SK-N-DZ (cell line): ENCODE data around the gene TMEM187.

Source experiments
- DNase-seq: peaks from one replicate; pipeline ENCODE4 v3.0.0-alpha.2; 2015; ENCODE audit warnings: low spot score

The TMEM187 gene

DNA sequence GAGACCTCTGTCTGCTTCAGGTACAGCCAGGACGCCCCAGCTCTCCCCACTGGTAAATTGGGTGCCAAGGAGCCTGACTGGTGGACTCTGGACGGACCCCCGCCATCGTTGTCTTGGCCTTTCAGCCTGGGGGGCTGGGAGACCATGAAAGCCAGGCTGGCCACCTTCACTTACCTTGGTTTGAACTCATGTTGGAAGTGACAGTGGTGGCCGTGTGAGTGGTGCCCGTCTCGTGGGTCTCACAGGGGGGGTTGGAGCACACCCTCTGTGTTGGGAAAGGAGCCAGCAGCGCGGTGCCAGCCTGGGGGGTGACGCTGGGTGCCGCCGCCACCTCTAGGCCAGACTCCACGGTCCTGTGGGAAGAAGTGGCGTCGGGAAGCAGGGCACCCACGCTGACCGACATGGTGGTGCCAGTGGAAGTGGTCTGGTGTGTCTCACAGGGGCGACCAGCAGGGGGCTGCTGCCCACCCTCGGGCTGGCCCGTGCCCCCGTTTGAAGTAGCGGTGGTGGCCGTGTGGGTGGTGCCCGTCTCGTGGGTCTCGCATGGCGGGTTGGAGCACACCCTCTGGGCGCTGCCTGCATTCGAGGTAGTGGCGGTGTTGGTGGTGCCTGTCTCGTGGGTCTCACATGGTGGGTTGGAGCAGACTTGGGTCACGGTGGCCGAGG, 18.5 kb upstream of the TMEM187 start:
- no peak for DNase-seq

DNA sequence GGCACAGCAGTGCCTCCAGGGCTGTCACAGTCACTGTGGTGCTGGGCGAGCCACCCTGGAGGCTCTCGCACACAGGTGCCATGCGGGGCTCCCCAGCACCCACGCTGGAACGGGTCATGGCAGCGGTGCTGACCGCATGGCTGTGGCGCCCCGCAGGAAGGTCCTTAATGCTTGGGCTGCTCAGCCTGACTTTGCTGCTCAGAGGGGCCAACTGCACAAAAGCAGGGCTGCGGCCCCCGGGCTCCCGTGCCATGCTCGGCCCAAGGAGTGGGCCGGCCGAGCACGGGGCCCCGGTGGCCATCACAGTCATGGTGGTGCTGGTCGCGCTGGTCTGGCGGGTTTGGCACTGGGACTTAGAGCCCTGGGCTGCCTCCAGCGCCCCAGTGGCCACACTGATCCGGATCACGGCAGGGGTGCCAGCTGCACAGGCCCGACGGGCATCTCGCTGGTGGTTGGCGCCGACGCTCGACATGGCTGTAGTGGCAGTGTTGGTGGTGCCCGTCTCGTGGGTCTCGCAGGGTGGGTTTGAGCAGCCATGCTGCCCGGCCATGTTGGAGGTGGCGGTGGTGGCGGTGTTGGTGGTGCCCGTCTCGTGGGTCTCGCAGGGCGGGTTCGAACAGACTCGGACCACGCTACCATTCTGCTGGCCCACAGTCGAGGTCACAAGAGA, 17.9 kb upstream of the TMEM187 start:
- DNase-seq = no peak

DNA sequence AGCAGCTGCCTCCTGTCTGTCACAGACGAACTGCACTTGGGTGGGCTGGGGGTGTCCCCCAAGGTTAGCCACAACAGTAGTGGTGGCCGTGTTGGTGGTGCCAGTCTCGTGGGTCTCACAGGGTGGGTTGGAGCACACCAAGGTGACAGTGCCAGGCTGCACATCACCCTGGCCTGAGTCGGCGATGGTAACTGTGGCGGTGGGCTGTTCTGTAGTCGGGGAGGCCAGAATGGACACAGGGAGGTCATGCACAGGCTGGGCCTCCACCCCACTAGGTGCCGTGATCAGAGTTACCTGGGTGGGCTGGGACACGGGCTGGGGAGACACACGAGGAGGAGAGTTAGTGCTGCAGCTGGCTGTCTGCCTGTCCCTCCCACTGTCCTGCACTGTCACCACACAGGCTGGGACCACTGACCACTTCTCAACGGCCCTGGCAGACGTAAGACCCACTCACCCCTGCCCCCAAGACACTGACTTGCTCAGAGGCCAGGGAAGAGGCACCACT, 17.3 kb upstream of the TMEM187 start:
- no peak for DNase-seq

DNA sequence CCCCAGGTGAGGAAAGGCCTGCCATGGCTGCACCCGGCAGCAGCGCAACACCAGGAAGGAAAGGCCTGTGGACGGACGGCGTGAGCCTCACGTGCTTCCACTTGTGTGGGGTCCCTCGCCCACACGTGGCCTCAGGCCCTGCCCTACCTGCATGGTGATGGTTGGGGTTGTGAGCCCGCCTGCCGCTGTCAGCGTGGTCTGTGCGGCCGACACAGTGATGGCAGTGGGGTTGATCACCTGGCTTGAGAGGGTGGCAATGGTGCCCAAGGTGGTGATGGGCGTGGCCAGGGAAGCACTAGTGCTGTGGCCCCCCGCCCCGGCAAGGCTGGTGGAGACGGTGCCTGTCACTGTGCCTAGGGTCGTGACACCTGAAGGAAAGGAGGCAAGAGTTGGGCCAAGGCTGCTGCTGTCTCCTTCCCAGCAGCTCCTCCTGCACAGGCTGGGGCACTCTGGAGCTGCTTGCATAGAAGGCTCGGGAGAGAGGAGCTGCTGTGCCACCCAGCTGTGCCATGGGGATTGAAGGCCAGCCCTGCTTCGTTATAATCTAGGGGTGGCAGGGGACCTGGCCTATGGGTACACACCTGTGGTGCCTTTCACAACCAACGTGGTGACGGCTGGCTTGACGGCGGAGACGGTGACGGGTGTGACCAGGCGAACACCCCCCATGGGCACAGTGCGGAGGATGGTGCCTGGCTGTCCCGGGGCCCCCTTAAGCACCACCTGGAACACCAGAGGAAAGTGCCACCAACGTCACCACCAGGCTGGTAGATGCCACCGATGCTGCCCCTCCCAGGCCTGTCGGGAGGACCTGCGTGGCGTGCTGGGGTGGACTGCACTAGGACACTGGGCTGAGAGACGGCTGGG, 16.3 kb upstream of the TMEM187 start:
- no peak for DNase-seq

DNA sequence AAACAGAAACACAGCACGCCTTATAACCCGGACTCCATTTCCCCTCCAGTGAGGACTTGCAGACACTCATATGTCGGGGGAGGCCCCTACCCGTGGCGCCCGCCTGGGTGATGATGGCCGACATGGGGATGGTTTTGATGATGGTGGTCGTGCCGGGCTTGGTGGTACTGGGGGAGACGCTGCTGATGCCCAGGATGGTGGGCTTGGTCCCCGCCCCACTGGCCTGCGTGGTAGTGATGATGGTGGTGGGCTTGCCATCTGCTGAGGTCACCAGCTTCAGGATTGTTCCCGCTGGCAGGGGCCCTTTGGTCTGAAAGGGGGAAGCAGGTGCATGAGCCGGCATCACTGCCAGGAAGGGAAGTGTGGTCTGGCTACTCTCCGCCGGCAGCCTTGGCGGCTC, 15.3 kb upstream of the TMEM187 start:
- no peak for DNase-seq

DNA sequence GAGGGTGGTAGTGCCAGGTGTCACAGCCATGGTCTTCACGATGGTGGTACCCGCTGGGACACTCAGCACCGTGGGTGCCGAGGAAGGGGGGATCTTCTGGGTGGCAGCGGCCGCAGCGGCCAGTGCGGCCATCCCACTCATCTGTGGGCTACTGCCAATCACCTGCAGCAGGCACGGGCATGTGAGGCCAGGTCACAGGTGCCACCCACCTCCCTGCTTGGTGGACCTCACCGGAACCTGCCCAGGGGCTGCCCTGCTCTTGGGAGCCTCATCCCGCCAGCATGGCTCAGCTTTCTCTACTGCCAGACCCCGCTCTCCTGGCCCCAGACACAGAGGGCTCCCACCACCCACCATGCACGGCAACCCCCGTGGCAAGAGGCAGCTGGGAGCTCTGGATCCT, 13.9 kb upstream of the TMEM187 start:
- DNase-seq = no peak

DNA sequence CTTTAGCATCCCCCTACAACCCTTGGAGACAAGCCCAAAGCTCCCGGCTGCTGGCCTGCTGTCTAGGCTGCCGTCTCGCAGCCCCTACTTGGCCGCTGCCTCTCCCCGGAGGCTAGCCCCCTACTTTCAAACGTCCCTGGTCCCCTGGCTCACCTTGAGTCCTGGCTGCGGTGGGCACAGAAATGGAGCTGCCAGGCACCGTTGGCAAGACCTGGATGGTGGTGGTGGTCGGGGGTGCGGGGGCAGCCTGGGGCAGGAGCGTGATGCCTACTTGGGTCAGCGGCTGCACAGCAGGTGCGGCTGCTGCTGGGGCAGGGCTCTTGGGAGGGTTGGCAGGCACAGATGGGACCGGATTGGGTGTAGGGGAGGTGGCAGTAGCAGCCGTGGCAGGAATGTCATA, 12.9 kb upstream of the TMEM187 start:
- DNase-seq = no peak

DNA sequence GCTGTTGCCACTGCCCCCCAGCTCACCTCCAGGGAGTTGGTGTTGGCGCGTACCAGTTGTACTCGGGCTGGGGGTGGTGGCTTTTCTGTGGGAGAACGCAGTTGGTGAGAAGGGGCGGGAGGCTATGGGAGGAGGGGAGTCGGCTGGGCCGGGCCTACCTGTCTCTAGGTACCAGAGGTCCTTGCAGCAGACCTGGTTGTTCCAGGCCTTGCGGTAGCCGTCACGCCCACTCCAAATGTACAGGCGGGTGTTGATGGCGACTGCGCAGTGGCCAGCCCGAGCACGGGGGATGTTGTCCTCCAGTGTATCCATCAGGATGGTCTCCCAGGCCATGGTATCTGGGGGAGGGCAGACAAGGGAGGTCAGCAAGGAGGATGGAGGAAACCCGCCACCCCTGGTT, 12.5 kb upstream of the TMEM187 start:
- no peak for DNase-seq

DNA sequence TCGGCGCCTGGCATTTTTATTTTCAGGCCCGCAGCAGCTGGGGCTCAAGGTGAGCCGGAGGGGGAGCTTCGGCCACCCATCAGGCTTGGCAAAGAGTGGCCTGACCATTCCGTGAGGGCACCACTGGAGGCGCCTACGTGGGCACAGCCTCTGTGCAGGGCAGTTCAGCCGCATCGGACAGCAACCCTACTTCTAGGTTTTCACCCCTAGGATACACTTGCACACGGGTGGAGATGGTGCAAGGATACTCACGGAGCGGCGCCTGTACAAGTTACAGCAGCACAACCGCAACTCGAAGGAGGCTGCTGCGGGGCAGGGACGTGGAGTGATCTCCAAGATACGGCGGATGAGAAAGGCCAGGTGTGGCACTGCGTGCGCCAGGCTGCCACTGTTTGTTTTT, 11.8 kb upstream of the TMEM187 start:
- no peak for DNase-seq

DNA sequence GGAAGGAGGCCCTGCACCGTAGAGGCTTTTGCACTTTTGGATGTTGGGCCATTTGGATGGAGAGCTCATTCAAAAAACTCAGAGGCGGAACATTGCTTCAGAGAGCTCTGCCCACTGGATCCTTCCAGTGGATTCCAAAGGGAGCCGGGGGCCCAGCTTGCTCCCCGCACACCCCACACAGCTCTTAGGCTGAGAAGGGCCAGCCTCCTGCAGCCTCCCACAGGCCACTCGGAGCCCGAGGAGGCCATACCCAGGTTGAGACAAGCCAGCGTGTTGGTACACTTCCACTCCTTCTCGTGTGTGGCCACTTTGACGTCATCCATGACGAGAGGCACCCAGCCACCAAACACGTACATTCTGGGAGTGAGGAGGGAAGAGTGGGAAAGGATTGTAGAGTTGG, 11.3 kb upstream of the TMEM187 start:
- DNase-seq = no peak

DNA sequence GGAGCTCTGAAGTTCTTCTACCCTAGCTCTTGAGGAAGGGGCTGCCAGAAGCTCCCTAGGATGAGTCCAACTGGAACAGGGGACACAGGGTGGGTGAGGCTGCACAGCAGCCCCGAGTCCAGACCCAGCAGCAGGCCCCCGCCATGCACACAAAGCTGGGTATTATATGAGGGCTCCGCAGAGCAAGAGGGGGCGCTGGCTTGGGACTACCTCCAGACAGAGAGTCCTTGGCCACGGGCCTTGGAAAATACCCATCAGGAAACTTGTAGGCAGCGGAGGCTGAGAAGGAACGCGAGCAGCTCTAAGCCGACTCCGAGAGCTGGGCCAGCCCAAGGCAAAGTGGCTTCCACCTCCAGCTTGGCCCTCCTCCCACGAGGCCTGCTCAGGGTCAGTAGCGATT, 9.0 kb upstream of the TMEM187 start:
- DNase-seq = no peak

DNA sequence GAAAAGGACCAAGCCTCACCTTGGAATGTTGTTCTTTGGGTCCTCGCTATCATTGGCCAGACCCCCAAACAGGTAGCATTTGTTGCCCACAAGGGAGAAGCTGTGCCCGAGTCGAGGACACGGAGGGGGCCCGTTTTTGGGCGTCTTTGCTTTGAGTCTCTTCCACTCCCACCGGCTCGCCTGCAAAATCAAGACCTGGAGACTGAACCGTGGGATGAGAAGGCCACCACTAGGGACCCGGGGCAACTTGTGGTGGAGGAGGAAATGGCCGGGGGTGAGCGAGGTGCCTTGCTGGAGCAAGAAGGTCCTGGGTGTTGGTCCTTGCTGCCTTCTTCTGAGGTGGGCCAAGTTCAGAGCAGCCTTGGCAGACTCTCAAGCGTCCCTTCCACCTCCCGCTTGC, 8.4 kb upstream of the TMEM187 start:
- DNase-seq = no peak

DNA sequence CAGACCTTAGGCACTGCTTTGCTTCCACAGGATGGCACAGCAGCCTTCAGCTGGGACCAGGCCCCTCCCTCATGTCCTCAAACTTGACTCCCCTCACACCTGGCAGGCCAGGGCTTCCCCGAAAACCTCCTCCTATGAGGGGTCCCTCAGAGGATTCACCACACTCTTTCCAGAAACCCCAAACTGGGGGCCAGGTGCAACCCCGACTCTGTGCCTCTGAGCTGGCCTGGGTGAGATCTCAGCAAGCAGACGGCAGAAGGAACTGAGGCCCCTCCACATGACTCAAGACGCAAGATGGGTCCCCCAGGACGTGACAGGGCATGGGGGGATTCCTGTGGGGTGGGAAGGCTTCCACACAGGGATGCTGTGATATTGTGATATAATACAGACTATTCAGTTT, 7.1 kb upstream of the TMEM187 start:
- DNase-seq = no peak

DNA sequence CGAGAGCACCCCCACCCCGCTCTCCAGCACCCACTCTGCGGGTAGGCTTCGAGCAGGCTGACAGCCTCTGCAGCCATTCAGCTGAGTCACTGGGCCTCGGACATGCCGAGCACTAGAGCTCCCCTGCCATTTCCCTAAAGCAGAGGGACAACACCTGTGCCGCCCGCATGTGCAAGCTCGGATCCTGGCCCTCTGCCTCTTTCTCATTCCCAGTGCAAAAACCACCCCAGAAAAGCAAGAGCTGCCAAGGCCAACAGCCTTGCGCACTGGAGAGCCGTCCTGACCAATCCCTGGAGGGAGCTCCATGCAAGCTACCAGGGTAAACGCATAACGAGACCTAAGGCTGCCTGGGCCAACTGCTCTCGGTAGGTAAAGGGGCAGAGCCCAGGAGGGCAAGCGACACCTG, 6.3 kb upstream of the TMEM187 start:
- DNase-seq = no peak

DNA sequence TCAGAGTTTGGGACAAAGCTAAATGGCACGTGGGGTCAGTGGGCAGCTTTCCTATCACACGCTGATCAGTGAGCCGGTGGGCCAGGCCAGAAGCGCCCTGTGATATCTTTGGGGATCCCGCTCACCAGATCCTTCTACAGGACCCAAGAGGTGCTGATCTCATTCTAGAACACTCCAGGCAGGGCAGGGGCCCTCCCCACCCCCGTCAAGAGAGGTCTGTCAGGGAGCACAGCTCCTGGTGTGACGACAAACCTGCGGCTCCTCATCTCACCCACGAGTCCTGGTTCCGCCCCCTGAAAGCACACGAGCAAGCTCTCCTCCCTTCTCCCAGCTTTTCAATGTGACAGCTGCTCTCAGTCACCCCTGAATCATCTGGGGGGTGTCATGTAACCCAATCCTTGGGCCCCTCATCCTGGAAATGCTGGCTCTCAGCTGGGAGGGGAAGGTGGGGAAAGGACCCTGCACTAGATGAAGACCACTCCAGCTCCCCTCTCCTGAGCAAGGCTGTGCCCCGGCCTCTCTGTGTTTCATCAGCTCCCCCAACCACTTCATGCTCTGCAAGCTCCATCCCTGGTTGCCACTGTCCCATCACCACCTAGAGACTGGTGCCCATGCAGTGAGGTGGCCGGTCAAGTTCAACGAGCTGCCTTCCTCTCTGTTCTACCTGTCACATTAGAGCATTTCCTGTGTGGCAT, 5.6 kb upstream of the TMEM187 start:
- no peak for DNase-seq

DNA sequence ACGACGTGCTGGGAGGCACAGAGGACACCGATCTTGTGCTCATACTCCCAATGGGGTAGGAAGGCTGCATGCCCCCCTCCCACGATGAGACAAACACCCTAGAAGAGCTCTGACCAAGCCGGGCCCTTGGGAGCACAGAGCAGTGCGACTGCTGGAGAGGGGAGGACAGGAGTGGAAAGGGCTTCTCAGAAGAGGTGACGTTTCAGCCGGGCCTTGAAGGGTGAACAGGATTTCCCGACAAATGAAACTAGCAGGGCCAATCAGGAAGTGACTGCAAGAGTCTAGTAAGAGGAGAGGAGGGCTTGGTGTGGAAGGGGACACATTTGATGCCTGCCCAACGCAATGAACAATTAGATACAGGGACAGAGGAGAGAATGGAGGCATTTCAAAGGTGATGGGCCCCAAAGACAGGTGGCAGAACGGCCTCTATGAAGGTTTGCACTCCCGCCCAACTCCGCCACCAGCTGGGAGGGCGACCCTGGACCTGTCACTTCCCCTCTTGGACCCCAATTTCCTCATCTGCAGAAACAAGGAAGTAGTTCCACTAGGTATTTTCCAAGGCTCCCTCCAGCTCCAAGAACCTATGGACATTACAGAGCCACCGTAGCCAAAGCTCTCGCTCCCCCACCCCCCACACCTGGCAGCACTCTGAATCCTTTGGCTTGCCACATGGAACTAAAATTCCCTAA, 4.9 kb upstream of the TMEM187 start:
- no peak for DNase-seq

DNA sequence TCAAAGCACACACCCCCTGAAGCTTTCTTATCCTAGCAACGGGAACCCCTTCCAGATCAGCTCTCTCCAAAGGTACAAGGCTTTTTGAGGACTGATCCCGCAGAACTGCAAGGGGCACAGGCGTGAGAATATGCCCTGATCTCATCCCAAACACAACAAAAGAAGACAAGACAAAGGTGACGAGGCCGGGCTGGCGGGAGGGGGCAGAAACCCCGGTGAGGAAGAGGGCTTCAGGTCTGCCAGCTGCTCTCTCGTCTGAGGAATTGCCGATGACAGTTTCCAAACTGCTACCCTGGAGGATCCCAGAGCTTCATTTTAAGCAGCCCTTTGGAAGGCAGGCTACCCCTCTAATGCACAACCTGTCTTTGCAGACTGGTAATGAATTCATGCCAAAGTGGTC, 4.3 kb upstream of the TMEM187 start:
- DNase-seq = no peak

DNA sequence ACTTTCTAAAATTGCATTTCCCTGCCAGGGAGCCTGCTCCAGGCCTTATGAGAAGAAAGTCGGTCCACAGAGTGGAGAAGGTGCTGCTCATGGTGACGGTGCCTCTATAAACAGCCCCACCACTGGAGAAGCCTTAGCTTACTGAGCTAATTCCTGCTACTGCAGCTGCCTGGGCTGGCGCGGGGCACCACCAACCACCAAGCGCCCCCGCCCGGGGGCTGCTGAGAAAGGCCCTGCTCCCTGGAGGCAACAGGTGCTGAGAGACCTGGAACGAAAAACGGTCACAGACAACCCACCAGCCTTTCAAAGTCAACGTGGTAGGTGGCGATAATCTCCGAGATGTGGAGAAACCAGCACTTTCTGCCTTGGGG, 3.8 kb upstream of the TMEM187 start:
- DNase-seq = no peak

DNA sequence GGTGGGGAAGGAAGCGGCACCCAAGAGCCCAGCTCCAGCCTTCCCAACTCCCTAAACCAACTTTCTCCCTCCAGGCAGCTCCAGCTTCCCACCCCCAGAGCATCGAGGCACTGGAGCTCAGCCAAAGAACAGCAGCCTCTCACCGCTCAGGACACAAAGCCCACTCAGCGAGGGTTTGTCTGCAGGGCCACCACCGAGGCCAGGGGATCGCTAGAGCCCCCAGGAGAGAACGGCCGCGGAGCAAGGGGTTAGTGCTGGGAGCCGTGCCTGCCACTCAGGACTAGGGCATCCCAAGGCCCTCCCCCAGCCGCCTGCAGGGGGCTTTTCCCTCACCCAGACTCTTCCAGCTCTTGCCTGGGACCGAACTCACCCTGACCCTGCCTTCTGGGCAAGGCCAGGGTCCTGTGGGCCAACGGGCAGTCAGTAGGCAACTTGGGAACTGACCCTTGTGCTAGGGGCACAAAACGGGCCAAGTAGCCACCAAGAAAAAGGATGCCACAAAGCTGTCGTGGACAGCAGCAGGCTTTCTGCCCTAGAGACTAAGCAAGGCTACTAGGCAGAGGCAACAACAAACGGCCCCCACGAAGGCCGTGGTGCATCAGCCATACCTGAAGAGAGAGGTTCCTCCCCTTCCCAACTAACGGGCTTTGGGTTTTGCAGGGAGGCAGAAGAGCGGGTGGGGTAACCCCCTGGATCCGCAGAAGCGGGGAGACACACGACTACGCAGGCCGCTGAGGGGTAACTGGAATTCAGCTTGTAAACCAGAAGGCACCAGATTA, 3.2 kb upstream of the TMEM187 start:
- no peak for DNase-seq

DNA sequence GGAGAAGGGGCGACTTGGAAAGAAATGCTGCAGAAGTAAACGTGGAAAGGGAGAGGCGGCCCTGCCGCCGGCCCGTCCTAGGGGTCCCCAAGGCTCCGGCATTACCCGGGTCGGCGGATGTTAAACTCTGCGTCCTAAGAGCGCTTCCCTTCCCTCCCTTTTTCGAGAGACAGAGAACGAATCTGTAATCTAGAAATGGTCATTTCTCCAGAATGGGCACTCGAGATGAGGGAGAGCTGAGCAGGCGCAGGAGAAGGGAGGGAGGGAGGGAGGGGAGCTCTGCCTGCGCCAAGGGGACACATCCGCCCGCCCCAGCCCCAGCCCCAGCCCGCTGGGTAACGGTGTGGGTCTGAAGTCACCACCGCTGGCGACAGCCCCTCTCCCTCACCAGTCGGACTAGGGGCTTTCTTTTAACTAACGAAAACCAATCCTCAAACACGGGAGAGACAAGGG, 2.6 kb upstream of the TMEM187 start:
- DNase-seq = no peak
